Pancreas (tissue), 10 donors: ENCODE results near the gene SERPINE1. TPM values are rescaled to one million over a fixed set of nuclear protein-coding genes. Genes with fewer than 3 reads are reported as not detected.

Experiments
- ATAC-seq, 4 donors: fragments of 200-7000 bp; cut with Tn5 transposase; one replicate each; pipeline versions ENCODE4 v1.8.0 to v1.9.1; 2020; ENCODE audit warnings: mild to moderate bottlenecking in 4 of 4, moderate library complexity in 4 of 4
- DNase-seq, 6 donors: peaks; one replicate each; pipeline ENCODE4 v3.0.0-alpha.2; 2020
- FAIRE-seq: peaks from 2 replicates; lab custom pipeline; 2012; peaks lifted over from hg19 to GRCh38; lab: Jason Lieb, UNC
- H3K27ac ChIP-seq, 4 donors: fragments of 200-600 bp; sonication (generic); 1 replicate in 3 of 4; 2 replicates in 1 of 4; pipeline versions ENCODE4 v1.5.0 to v1.8.0; 2020
- H3K27me3 ChIP-seq, 4 donors: fragments of 200-600 bp; one replicate each; pipeline ENCODE4 v1.8.0; 2021
- H3K36me3 ChIP-seq, 3 donors: fragments of 200-600 bp; sonication (generic) in 1 of 3; one replicate each; pipeline versions ENCODE4 v1.5.0 to v1.8.0; 2020 to 2021
- H3K4me1 ChIP-seq, 3 donors: fragments of 200-600 bp; one replicate each; pipeline ENCODE4 v1.8.0; 2021
- H3K4me3 ChIP-seq, 4 donors: fragments of 200-600 bp; sonication (generic) in 2 of 4; one replicate each; pipeline versions ENCODE4 v1.5.0 to v1.8.0; 2020 to 2021
- H3K9me3 ChIP-seq, 4 donors: fragments of 200-600 bp; one replicate each; pipeline ENCODE4 v1.8.0; 2021
- WGBS, 2 donors: extraction: QIAGEN DNeasy Blood & Tissue Kit; methylation state at CpG; one replicate each; pipeline ENCODE4 v1.1.7; 2013; 5-methylcytosine and 5-hydroxymethylcytosine counted together
- intact Hi-C, 3 donors: fragments of 100-400 bp; cut with DNase I; formaldehyde crosslinking; loops; one replicate each; pipeline versions ENCODE4 v1.11.1 to v1.14.2; 2022
- polyA plus RNA-seq, 2 donors: library from polyadenylated mRNA; stranded (reverse); fragments of 200-250 nt; gene quantifications; one replicate each; pipeline ENCODE4 v1.2.3, GENCODE V29; 2013
- total RNA-seq, 6 donors: library from RNA; stranded (reverse); fragmentation: NEBNext Ultra II Directional in 4 of 6; extraction: Animal tissue kit (Norgen Biotek cat#: 25700) in 4 of 6; gene quantifications; one replicate each; pipeline versions ENCODE4 v1.2.1 to v1.2.4, GENCODE V29; 2021 to 2023
- TF ChIP-seq, protein P1 (sequence below), 4 donors: fragments of 200-600 bp; sonication (generic) in 3 of 4; IDR thresholded peaks; one replicate each; pipeline versions ENCODE4 v1.5.0 to v1.8.0; 2021; ENCODE audit warnings: antibody characterized with exemption in 4 of 4
- donor health status: healthy with polysubstance abuse.
- donor health status: DM: no; HTN: no; CAD: no; lungs with moderate emphysema.
- donor health status: DM: no; HTN: no; CAD: no.
- donor health status: control.
- donor health status: control.
- donor health status: Bipolar disorder and iron deficiency.
- donor health status: DM: yes; HTN: yes; CAD: no.
- donor health status: DM: no; HTN: no; CAD: no.
- donor health status: DM: no; HTN: no; CAD: no.
- donor health status: DM: yes; HTN: yes; CAD: no.

The SERPINE1 gene
- total and polyA plus RNA-seq, 8 donors, result 0.98 to 14.5 (median 3.7) TPM

DNA sequence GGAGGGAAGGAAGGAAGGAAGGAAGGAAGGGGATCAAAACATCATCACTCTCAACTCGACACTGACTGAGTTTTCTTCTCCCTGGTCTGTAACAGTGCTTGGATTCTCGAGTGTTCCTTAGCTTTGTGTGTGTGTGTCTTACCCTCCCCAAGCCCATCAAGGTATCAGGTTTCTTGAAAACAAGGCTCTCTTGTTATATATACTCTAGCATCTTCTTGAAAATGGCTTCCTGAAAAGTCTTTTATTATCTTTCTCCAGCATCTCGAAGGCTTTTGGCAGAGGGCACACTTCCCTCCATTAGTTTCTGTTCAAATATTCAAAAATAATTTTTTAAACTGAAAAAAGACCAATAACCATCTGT, 13.4 kb downstream of the SERPINE1 start:
- WGBS, 2 donors, result 36 to 39% methylated on average over 3 of the region's 3 CpGs
- Histone ChIP-seq H3K36me3 (no peaks in the 10 kb centered on the region), H3K4me1 (peaks cover 0 to 4% (median 0%) of the 10 kb centered on the region in 3 donors), H3K4me3 (no peak overlapping the region), H3K27me3 (peaks cover 0 to 6% (median 0%) of the 10 kb centered on the region in 4 donors), H3K9me3 (no peaks in the 10 kb centered on the region), H3K27ac (no peak overlapping the region)
- intact Hi-C loops, result loop anchor here in 2 of 3 donors (10.0 kb wide), 2 partner anchors 54 to 134 kb away; no protein-coding TSS in a partner anchor
- TF ChIP-seq, protein P1, sequence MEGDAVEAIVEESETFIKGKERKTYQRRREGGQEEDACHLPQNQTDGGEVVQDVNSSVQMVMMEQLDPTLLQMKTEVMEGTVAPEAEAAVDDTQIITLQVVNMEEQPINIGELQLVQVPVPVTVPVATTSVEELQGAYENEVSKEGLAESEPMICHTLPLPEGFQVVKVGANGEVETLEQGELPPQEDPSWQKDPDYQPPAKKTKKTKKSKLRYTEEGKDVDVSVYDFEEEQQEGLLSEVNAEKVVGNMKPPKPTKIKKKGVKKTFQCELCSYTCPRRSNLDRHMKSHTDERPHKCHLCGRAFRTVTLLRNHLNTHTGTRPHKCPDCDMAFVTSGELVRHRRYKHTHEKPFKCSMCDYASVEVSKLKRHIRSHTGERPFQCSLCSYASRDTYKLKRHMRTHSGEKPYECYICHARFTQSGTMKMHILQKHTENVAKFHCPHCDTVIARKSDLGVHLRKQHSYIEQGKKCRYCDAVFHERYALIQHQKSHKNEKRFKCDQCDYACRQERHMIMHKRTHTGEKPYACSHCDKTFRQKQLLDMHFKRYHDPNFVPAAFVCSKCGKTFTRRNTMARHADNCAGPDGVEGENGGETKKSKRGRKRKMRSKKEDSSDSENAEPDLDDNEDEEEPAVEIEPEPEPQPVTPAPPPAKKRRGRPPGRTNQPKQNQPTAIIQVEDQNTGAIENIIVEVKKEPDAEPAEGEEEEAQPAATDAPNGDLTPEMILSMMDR (IDR thresholded peaks at IDR 0.05), result no peak
- ATAC-seq (no peak), DNase-seq (no peak), FAIRE-seq (no peak)

DNA sequence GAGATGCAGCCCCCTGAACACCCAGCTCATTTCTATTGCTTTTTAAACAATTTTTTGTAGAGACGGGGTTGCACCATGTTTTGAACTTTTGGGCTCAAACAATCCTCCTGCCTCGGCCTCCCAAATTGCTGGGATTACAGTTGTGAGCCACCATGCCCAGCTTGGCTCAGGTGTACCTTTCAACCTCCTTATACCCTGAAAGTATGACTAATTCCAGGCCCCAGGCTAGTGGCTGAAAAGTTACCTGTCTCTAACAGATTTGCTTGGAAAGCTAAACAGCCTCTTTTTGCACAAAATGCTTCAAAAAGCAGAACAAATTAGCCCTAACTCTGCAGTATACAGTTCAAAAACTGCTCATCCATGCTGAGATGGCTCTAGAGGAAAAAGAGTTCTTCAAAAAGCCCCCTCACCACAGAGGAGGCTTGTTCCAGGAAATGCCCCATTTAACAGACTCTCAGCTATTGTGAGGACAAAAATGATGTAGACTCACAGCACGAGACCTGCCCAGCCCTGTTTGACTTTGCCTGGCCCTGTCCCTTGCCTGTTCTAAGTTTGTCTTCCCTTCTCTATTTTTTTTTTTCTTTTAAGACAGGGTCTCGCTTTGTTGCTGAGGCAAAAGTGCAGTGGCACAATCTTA, 14.0 kb downstream of the SERPINE1 start:
- H3K4me1 ChIP-seq, result peaks cover 0 to 4% (median 0%) of the 10 kb centered on the region in 3 donors
- no peak overlapping the region for H3K27ac ChIP-seq
- no peak for ATAC-seq
- DNase-seq, result no peak
- peaks cover 0 to under 1% (median 0%) of the 10 kb centered on the region in 4 donors for H3K27me3 ChIP-seq
- intact Hi-C loops, result loop anchor here in 2 of 3 donors (10.0 kb wide), 2 partner anchors 54 to 134 kb away; no protein-coding TSS in a partner anchor
- no peak for FAIRE-seq
- 87 to 93% methylated on average over 4 of the region's 4 CpGs for WGBS, 2 donors
- H3K4me3 ChIP-seq, result no peak overlapping the region
- H3K9me3 ChIP-seq, result no peaks in the 10 kb centered on the region
- TF ChIP-seq, protein P1 (IDR thresholded peaks at IDR 0.05), result no peak
- no peaks in the 10 kb centered on the region for H3K36me3 ChIP-seq

DNA sequence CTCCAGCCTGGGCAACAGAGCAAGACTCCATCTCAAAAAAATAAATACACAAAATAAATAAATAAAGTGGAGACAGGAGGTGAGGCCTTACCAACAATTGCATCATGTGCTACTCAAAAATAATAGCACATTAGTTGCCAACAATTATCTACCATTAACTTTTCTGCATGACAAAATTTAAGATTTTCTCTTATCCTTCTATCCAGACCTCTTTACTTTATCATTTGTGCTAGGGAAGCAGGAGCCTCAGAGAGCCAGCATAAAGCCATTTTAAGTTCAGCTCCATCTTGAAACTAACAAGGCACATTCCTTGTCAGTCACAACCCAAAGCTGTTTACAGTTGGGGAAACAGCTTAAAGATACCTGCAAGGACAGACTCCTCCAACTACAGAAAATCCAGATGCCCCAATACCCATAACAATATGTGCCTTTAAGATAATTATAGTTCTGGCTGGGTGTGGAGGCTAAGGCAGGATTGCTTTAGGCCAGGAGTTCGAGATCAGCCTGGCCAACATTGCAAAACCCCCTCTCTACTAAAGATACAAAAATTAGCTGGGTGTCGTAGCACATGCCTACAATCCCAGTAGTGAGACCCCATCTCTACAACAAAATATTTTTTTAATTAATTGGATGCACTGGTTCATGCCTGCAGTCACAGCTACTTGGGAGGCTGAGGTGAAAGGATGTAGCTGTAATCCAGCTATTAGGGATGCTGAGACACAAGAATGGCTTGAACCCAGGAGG, 25.2 kb downstream of the SERPINE1 start:
- WGBS, 2 donors, result 63 to 76% methylated on average over 2 of the region's 2 CpGs
- H3K27me3 ChIP-seq, result no peaks in the 10 kb centered on the region
- intact Hi-C loops, result no loop called here
- H3K36me3 ChIP-seq, result no peaks in the 10 kb centered on the region
- FAIRE-seq (no peak), ATAC-seq (no peak), DNase-seq (no peak)
- H3K4me3 ChIP-seq, result no peak overlapping the region
- TF ChIP-seq, protein P1 (IDR thresholded peaks at IDR 0.05), result no peak
- H3K27ac ChIP-seq, result no peak overlapping the region
- H3K9me3 ChIP-seq, result no peaks in the 10 kb centered on the region
- no peaks in the 10 kb centered on the region for H3K4me1 ChIP-seq

DNA sequence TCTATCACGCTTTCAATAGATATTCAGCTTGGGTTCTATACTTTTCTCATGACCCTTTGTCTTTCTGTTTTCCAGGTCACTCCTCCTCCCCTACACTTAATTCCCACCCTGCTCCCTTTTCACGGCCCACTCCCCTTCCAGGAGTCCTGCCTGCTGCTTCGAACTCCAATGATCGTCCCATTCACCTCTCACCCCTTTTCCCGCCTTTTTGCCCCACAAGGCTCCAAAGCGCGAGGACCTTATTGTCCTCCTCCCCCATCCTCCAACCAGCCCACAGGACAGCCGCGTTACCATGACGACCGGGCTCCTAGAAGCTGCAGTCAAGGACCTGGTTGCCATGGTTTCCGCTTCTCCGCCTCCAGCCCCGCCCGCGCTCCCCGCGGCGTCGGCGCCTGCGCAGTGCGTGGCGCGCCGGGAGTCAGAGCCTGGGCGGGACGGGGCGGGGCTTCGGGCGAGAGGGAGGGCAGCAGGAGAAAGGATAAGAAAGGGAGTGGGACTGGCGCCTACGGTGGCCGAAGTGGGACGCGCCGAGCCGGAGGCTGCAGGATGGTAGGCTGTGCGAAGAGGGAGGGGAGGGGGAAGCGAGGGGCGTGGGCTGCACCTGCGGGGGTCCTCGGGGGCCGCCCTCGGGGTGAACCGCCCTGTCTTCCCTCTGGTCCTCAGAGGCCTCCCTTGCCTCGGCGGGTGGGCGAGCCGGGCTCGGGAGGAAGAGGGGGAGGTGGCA, 27.2 kb downstream of the SERPINE1 start, which contains the start of gene AP1S1:
Gene AP1S1, plus strand, starts transcription at position 508 of the 724 bp plus-strand sequence. Its CDS starts 39 bp downstream, at position 547.
- FAIRE-seq (no peak), ATAC-seq (peak; percentile 98 to 99 (median 98)), DNase-seq (peak; percentile 95 to 98 (median 96))
- intact Hi-C loops, result no loop called here
- TF ChIP-seq, protein P1 (IDR thresholded peaks at IDR 0.05), result no peak
- Histone ChIP-seq H3K9me3 (no peaks in the 10 kb centered on the region), H3K4me3 (peak within 1 kb of the TSS; percentile 63 to 95 (median 74)), H3K36me3 (peaks cover 0 to 1% (median 0%) of the 10 kb centered on the region in 3 donors), H3K27ac (no peak within 1 kb of the TSS), H3K4me1 (no peaks in the 10 kb centered on the region), H3K27me3 (no peaks in the 10 kb centered on the region)
- 2 to 3% methylated on average over 39 to 50 of the region's 51 CpGs for WGBS, 2 donors
